Activated naive CD4-positive, alpha-beta T cell (primary cell): ENCODE results near the gene CFAP157.

Experiments
- DNase-seq, 4 experiments: peaks; one replicate each; lab custom pipeline; 2025; lab: John Stamatoyannopoulos, UW

The CFAP157 gene

DNA sequence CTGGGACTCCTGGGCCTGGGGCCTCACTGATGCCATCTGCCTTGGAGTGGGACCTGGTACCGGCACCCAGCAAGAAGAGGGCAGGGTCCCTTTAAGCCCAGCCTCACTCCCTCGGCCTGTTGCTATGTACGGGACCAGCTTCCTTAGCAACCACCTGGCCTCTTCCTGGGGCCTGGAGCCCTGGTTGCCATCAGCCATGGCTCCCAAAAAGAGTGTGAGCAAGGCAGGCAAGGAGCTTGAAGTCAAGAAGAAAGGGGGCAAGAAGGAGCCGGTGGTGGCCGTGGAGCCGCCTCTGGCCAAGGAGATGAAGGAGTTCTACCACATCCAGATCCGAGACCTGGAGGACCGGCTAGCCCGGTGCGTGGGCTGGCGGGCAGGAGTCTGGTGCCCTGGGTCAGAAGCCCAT lies at the start of gene CFAP157:
Gene CFAP157, plus strand, starts transcription at position 153 of the 406 bp plus-strand sequence. Its CDS starts 44 bp downstream, at position 197.
- DNase-seq, result no peak

DNA sequence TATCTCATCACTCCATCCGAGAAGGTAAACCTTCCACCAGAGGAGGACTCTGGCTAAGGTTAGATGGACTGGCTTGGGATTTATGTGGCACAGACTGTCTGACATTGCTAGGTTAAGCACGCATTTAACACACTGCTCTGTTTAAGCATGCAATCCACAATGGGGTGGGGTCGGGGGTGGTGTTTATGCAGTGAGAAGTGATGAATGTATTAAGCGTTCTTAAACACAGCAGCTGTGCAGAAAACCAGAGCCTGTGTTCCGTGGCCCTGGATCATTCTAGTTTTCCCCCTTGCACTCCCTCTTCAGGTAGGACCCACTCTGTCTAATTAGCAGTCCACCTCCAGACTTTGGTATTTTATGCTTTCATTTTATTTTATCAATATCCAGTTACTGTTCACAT lies 48.4 kb upstream of the CFAP157 start:
- DNase-seq, result no peak

DNA sequence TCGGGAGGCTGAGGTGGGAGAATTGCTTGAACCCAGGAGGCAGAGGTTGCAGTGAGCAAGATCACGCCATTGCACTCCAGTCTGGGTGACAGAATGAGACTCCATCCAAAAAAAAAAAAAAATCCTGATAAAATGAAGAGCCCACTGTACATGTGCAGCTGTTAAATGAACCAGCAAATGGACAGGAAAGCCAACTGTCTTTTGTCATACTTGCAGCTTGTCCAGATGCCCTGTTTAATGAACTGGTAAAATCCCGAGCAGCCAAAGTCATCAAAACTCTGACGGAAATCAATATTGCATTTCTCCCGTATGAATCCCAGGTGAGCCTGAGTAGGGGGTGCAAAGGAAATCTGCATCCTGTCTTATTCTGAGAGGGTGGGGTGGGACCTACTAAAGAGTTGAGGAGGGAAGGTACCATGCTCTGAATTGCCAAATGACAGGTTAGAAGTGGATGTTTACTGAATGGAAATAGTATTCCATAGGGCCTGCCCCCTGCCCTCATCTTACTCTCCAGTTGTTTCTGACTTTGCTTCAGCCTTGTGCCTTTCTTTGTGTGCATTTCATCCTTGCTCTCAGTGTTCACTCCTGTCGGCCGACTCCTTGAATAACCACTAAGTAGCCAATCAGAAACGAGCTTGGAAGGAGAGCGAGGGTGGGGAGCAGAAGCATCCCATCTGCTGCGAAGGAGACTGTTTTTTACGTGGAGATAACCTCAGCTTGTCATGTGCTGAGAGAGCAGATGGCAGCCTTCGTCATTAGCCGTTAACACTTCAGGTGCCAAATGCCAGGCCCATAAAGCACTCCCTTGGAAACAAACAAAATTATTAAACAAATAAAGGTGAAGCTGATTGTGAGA lies 45.7 kb upstream of the CFAP157 start:
- no peak for DNase-seq

DNA sequence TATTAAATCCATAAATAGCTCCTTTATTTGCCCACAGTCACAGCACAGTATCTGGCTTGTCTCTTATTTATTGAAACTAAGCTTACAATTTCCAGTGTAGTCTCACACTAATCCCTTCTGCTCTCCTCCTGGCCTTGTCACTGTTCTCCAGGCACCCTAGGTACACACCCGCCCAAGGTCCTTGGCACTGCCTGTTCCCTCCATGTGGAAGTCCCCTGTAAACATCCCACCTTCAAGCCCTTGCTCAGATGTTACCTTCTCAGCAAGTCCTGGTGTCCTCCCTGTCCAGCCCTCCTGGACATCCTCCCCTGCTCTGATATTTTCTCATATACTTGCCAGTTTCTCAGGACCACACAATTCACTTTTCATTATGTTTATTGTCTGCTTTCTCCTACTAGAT lies 44.2 kb upstream of the CFAP157 start:
- DNase-seq, result no peak

DNA sequence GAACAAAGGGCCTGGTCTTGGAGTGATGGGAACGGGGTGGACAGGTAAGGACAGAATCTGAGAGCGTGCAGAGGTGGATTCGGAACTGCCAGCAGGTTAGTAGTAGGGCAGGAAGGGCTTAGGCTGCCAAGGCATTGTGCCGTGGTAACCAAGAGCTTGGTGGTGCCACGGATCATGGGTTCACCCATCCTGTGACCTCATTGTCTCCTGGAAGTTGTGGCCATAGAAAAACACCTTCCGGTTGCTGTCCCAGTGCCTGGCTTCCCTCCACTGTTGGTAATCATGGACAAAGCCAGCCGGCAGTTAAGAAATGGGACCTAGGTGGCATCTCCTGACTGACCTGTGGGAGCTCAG lies 42.5 kb upstream of the CFAP157 start:
- DNase-seq, result no peak

DNA sequence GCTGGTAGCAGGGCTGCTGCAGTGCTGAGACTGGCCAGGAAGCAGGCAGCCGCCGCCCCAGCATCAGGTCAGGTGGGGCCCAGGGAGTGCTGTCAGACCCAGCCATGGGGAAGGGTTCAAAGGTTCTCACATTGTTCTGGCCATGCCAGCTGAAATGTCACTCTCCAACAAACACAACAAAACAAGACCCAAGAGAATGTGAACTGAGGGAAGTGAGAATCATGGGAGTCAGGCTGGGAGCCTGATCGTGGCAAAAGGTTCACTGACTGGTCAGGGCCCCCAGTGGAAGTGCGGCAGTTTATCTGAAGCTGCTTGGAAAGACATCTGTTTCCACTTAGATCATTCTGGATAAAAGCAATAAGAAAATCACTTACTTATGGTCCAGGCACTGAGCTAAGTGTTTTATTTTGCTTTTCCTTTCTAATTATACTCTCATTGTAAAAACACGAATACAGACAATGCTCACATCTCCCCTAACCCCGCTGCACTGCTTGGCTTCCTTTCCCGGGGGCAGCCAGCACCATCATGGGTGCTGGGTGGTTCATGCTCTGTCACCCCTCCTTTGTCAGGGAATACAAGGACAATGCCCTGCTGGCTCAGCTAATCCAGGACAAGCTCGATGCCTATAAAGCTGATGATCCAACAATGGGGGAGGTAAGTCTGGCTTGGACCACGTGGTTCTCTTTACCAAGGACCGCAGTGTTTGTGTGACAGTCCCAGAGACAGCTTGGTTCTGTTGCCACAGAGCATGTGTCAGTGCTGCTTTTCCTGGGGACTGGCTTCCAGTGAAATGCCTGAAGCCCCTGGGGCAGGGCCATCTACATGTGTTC lies 41.9 kb upstream of the CFAP157 start:
- no peak for DNase-seq

DNA sequence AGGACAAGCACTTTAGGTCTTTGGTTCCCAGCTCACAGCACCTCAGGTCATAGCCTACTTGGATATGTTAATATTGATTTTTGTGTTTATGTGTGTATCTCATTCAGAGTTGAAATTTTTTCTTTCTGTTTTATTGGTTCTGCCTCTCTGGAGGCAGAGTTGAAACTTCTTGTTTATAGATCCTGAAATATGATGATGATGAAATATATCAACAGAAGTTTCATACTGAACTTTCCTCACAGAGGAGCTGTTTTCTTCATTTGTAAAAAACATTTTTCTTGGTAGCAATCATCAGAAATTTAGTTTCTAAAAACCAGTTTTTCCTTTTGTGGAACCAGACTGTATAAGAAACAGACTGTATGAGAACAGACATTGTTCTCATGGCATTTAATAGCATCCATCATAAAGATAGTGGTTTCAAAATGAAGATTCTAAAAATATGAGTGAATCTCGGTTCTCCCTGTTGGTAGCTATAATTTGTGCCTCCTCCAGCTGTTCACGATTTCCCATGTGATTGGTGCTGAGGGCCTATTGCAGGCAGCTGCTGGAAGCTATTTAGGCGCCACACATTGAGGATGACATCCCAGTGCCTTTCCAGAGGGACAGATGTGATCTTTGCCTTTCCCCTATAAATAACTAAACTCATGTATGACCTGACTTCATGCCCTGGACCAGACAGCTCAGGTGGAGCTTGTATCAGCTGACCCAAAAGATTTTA lies 39.5 kb upstream of the CFAP157 start:
- DNase-seq, result no peak

DNA sequence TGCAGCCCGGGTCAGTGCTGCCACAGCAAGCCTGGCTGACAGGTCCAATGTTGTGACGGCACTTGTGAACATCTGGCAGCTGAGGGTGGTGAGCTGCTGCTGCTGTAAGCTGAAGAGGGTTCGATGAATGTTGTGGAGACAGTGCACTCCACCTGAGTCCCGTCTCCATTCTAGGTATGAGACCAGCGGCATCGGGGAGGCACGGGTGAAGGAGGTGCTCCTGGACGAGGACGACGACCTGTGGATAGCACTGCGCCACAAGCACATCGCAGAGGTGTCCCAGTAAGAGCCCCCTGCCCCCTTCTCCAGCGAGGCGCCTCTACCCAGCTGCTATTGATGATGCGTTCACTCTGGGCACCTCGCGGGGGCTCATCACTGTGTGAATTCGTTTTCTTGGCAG lies 38.9 kb upstream of the CFAP157 start:
- no peak for DNase-seq

DNA sequence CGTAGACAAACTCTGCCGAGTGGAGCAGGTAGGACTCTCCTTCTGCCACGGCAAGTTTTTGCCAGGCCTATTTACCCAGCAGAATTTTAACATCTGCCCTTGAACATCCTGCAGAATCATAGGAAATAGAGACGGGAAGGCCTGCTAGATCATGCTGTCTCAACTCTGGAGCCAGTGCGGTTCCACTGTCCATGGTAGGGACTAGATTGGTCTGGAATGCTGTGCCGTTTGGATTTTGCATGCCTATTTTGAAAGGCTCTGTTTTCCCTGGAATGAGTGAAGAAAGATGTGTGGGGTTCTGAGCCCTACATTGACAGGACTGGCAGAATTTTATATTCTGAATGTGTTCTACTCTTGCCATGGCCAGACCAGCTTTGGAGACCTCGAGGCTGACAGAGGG lies 33.6 kb upstream of the CFAP157 start:
- no peak for DNase-seq

DNA sequence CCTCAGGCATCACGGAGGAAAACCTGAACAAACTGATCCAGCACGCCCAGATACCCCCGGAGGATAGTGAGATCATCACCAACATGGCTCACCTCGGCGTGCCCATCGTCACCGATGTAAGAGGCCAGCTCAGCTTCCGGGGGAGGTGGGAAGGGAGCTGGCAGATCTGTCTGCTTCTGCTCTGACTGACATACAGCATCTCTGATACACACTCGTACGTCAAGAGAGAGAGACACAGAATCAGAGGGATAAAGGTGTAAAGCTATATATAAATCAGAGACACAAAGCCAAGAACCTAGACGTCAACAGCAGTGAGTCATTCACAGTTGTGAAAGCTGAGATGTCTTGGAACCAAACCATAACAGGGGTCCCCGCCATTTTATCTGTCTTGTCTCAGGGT lies 30.1 kb upstream of the CFAP157 start:
- no peak for DNase-seq

DNA sequence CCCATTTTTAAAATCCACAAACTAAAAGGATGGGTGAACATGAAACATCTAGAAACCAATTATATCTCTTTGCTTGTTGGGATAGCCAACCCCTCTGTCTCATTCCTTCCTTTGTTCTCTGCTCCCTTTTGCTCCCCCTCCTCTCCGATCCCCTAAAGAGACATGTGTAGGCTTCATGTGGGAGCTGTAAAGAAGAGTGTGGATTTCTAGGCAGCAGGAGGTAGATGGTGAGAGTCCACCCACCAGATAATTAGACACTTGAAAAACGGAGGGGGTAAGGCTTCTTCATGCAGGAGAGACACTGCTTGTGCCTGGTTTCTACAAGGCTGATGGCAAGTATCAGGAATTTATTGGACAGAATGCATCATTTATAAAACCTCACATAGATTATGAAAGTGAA lies 27.3 kb upstream of the CFAP157 start:
- no peak for DNase-seq

DNA sequence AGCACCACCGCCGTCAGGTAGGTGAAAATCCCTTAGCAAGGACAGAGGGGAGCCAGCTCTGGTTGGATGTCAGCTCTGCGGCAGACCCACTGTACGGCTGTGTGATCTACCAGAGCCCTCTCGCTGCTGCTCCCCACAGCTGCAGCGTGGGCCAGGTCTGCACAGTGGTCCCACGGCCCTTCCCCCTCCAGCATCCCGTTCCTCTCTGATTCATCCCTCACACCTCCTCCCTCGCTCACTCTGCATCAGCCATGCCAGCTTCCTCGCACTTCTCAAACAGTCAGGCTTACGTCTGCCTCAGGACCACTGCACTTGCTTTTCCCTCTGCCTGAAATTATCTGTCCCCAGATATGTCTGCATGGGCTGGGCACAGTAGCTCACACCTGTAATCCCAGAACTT lies 26.6 kb upstream of the CFAP157 start:
- DNase-seq, result no peak

DNA sequence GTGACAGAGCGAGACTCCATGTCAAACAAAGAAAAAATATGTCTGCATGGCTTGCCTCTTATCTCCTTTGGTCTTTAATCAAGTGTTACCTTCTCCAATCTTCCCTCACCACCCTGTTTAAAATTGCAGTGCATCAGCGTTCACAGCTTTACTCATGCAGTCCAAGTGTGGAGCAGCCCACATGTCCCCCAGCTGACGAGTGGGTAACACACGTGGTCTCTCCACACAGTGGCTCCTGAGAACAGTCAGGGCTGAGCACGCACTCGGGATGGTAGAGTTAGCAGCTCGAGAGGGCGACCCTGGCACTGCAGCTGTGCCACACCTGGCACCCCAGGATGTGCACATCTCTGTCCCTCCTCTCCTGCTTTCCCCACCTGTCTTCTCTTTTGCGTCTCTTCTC lies 25.9 kb upstream of the CFAP157 start:
- no peak for DNase-seq

DNA sequence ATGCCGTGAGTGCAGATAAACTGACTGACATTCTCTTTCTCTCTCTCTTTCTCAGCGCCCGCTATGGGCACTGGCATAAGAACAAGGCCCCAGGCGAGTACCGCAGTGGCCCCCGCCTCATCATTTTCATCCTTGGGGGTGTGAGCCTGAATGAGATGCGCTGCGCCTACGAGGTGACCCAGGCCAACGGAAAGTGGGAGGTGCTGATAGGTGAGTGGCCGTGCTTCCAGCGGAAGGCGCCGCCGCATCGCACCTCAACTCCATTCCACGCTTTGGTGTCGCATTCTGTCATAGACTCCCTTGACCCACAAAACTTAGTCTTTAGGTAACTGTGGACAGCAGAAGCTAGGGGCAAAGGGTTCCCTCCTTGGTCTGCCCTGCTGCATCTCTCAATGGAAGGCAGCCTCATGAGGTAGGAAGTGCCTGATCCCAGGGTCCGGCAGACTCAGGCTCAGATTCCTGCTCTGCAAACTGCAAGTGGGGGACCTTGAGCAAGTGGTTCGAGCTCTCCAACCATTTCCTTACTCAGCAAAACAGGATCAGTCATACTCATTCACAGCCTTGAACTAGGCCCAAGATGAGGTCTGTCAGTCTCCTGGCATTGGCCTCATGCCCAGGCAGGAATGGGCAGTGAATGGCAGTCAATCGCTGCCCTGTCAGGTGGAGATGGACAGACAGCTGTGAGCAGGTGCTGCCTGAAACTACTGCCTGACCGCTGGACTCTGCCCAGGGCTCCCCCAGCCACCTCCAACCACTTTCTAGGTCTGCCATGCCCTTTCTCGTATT lies 24.2 kb upstream of the CFAP157 start:
- DNase-seq, result no peak

DNA sequence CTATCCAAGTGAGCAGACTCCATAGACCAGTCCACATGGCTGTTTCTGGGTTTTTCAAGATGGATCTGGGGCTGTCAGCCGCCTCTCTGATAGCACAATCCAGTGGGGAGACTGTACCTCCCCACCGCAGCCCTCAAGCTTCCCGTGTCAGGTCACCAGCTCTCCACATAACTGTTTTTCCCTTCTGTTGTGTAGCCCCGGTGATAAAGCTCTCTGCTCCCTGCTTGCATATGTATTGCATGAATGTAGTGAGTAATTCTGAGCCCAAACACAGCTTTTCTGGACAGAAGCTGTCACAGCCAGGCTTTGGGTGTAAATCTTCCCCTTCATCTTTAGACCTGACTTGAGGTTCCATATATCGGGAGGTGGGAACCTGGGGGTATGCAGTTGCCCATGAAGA lies 23.1 kb upstream of the CFAP157 start:
- DNase-seq, result no peak

DNA sequence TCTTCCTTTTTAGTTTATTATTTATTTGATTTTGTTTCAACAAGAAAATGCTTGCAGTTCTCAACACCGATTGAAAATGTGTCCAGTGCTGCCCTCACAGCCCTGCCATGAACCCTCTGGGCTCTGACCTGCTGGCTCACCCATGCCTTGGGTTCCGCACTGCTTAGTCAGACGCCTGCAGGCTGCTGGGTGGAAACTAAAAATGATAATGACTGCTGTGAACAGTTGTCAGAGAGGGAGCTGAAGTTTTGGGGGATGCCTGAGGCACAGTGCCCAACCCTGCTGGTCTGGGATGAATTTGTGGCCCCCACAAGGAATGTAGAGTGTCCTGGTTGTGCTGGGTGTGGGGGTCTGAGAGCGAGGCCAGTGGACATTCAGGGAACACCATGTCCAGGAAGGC lies 22.2 kb upstream of the CFAP157 start:
- no peak for DNase-seq

DNA sequence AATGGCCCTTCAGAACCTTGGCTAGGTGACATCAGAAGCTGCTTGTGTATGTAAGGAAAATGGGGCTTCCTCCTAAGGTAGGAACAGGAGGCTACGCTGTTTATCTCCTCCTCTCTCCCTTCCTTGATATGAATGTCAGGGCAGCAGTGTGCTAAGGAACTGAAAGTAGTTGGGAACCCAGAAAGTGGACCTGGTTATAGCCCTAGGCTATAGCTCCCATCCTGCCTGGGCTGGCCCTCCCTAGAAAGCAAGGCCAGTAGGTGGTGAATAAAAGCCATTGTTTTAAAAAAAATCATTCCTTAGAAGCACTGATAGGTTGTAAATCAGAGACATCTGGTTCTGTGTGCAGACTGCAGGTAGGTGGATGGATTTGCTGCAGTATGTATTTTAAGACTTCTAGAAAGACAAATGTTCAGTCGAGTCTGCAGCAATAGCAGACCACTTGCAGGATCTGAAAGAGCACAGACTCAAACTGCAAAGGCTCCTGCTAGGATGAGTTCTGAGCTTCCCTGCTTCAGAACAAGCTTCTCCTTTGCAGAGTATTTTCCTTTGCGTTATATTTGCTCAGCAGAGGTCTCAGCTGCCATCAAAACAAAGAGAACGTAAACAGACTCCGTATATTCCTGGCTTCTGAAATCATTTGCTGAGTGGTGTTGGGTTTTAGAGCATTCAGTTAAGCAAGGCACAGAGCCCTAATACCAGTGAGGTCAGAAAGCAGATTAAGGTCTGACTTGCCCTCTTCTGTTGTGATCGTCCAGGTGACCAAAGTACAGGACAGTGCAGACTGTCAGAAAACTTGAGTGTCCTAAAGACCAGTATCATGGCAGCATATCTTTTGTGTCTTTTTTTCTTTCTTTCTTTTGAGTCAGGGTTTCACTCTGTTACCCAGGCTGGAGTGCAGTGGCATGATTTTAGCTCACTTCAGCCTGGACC lies 20.1 kb upstream of the CFAP157 start:
- no peak for DNase-seq

DNA sequence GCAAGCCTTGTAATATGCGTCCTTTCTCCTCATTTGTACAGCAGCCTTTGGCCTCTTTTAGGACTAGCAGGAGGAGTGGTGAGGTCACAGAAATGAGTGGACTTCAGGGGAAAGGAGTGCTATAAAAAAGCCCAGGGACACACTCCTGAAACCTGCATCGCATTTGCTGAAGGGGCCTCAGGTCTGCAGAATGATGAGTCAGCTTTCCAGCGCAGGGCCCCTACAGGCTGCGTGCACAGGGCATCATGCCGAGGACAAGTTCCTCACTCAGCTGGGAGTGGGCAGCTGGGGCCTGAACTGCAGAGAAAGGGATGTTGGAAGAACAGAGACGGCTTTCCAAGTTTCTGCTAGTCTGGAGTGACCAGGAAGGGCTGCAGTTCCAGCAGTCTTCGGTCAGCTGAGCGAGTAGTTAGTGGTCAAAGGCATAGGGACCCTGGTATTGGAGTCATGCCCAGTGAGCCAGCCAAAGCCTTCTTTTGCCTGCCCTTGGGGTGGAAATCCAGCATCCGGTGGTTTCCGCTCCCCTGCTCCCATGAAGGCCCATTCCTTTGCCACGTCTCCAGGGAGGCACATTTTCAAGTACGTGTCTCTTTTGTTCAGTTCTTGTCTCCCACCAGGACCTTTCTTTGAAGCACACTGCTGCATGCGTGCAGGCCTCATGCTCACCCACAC lies 17.3 kb upstream of the CFAP157 start:
- DNase-seq, result no peak

DNA sequence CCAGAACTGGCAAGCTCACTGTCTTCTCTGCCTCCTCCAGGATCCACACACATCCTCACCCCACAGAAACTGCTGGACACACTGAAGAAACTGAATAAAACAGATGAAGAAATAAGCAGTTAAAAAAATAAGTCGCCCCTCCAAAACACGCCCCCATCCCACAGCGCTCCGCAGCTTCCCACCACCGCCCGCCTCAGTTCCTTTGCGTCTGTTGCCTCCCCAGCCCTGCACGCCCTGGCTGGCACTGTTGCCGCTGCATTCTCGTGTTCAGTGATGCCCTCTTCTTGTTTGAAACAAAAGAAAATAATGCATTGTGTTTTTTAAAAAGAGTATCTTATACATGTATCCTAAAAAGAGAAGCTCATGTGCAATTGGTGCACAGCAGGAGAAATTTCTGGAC lies 16.1 kb upstream of the CFAP157 start:
- no peak for DNase-seq

DNA sequence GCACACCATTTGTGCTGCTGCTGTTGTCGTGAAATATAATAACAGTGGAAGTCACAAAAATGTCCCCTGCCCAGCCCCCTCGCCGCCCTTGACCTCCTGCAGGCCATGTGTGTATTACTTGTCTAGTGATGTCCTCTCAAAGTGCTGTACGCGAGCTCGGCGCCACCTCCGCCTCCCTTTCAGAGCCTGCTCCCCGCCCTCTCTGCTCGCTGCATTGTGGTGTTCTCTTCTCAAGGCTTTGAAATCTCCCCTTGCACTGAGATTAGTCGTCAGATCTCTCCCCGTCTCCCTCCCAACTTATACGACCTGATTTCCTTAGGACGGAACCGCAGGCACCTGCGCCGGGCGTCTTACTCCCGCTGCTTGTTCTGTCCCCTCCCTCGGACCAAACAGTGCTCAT lies 14.7 kb upstream of the CFAP157 start:
- DNase-seq, result no peak
